Measurements from ENCODE around the gene FRMD4A.

The FRMD4A gene

DNA sequence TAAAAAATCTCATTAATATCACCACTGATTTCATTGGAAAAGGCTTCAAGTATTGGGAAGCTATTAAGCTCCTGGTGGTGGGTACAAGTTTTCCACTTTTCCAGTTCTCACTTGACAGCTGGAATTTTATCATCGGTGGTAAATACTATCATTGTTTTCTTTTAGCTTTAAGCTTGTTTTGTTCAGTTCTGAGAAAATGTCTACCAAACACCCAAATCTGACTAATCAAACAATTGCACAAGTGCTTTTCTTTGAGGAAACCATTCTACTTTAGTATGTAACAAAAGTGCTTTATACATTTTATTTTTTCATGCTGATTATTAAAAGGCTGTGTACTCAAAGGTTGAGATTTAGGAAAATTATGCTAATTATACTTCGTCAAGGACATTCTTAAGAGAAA, 736.1 kb downstream of the FRMD4A start:
- DNase-seq (ENCODE audit: low read depth) = no peak

Data from activated T-cell treated with anti-CD3 and anti-CD28 coated beads for 24 hours (primary cell).